GM12872 (cell line): Measurements from ENCODE around the gene MEGF11.

Experiments
- TF ChIP-seq, protein P1 (sequence below): IDR thresholded peaks from 3 replicates; pipeline ENCODE4 v1.5.1; 2011; ENCODE audit warnings: low read depth, mild to moderate bottlenecking, low read length, moderate library complexity; ENCODE audit not compliant: insufficient read depth

Gene MEGF11

DNA sequence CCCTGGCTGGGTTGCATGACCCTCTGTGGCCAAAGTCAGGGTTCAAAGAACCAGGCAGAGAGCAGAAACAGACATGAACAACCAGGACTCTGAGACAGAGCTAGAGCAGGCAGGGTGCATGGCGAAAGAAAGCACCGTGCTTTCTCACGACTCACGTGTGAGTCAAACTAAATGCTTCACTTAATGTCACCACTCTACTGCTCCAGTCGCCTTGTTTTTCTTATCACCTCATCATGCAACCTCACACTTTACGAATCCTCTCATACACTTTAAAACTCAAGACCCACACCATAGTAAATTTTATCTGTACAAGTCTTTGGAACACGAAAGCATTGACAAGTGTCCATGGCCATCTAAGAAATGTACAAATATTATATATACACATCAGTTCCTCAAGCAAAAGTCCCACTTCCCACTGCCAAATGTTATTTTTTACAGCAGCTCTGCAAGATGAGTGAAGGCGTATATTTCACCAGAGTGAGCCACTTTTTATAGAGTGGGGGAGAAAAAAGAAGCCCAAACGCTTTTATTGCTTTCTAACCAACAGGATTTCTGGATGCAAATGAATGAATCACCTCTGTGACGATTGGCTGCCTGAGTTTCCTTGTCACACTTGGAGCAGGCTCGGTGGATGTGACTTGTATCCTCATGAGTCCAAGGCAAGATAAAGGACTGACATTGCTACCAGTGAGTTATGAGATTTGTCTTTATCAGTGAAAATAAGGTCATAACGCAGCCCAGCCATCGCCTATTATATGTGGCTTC, 16.0 kb upstream of the MEGF11 start:
- TF ChIP-seq, protein P1, sequence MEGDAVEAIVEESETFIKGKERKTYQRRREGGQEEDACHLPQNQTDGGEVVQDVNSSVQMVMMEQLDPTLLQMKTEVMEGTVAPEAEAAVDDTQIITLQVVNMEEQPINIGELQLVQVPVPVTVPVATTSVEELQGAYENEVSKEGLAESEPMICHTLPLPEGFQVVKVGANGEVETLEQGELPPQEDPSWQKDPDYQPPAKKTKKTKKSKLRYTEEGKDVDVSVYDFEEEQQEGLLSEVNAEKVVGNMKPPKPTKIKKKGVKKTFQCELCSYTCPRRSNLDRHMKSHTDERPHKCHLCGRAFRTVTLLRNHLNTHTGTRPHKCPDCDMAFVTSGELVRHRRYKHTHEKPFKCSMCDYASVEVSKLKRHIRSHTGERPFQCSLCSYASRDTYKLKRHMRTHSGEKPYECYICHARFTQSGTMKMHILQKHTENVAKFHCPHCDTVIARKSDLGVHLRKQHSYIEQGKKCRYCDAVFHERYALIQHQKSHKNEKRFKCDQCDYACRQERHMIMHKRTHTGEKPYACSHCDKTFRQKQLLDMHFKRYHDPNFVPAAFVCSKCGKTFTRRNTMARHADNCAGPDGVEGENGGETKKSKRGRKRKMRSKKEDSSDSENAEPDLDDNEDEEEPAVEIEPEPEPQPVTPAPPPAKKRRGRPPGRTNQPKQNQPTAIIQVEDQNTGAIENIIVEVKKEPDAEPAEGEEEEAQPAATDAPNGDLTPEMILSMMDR, result no peak

DNA sequence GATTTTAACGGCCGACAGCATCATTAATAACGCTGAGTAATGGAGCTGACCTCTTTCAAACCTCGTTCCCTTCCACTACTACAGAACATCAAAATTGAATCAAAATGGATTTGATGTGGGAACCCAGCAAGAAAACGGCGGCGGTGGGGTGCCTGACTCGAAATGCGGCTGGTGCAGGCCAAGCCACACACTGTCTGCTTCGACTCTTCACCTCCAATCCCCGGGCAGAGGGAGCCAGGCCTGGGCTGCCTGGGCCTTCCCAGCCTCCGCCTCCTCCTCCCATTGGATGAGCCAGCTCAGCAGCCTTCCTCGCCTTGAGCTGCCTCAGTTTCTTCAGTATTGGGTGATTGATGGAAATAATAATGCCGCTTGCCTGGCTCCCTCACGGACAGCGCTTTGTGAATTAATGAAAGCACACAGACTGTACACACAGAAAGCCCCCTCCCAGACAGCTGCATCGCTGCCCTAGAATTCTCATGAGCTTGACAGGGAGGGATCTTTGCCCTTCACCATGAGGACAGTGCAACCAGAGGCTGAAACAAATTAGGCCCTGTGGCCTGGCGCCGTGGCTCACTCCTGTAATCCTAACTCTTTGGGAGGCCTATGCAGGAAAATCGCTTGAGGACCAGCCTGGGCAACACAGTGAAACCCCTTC, 11.4 kb upstream of the MEGF11 start:
- TF ChIP-seq, protein P1, result no peak

DNA sequence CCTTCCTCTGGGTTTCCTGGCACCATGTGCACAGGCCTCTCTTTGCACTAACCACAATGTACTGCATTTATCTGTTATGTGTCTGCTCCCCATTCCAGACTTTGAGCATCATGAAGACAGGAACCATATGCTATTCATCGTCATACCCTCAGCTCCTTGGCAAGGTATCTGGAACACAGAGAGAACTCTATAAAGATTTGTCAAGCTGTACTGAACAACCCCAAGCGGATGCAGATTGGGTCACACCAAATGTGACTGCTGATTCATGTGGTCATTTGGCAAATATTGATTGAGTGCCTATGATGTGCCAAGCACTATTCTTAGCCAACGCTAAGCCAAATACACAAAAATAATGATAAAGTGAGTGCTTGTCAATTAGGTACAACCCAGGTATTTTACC, 7.5 kb upstream of the MEGF11 start:
- TF ChIP-seq, protein P1, result no peak

DNA sequence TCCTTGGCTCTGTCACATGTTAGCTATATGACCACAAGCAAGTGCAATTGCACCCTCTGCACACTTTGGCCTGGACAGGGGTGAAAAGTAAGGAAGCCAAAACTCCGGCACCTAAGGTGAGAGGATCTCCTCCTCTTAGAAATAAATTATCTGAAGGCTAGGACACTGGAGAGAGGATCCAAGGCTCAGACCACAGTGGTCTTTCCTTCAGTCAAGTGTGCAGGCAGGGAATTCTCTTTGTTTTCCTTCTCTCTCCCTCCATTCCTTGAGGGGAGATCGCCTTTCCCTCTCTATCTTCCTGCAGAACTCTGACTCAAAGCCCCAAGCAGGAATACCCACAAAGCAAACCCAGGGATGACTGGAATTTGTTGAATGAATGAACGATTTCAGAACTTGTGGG, 3.1 kb upstream of the MEGF11 start:
- TF ChIP-seq, protein P1, result no peak

DNA sequence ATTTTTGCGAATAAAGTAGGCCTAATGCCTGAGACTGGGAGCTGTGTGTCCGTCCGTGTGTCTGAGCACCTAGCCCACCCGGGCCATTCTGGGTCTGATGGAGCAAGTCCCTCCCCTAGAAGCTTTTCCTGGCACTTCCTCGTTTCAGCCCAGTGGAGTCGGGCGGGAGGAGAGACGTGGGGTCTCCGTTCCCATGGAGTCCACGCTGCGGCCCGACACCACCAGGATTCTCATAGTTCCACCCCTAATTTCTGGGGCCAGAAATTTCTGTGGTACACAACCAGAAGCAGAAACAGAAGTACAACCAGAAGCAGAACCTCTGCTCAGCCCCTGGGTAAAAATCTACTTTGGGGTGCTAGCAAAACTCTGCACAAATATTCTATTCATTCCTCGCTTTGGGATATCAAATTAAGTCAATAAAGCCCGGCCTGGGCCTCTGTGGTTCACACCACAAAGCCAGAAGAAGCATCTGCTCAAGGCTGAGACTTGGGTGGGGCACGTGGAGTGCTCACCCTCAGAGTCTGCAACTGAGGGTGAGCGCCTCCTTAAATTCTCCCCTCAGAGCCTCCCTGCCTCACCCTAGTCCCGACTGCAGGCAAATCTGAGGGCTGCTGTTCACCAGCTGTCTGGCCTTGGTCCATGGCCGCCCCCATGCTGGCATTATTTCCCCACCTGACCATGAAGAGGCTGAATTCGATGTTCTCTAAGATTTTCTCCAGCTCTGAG, 1.6 kb upstream of the MEGF11 start:
- TF ChIP-seq, protein P1, result no peak

DNA sequence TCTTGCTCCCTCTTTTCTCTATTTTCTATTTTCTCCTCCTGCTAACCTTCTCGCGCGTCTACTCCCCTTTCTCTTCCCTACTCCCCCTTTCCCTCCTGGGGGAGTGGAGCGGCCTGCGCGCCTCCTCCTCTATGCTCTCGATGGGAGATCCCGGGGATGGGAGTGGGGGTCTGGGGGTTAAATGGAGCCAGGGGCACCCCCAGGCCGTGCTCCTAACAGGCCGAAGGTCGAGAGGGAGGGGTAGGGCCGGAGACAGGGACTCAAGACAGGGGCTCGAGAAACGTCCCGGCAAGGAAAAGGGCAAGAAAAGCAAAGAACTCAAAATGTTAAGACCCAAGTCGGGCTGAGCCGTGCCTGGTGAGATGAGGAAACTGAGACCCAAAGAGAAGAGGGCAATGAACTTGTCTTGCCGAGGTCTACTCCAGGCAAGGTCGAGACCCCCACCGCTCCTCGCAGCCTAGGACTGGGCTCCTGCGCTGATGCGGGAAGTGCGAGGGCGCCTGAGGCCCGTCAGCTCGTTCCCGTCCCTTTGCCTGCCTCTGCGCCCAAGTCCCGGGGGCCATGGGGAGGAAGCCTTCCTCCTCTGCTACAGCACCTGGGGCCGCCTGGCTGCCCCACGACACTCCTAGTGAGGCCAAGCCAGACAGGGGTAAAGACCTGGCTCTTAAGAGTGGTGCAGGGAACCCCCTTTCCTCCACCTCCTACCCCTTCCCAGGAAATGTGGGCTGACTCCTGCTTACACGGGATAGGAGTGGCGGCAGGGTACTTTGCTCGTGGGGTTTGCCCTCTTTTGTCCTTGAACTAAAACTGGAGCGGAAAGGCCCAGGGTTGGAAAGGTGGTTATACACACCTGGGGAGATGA, 770 bp upstream of the MEGF11 start:
- TF ChIP-seq, protein P1, result no peak
